Stimulated activated naive CD4-positive, alpha-beta T cell treated with Interleukin-2 at 50 U/mL for 16 hours (primary cell): Measurements from ENCODE around the gene LAPTM4A.
"Not testable (repeated sequence)": the region's sequence is repeated elsewhere in the genome, so short reads cannot be mapped to it uniquely, and the experiment has no call there.

ENCODE experiments used
- DNase-seq: peaks from one replicate; lab custom pipeline; 2025; lab: John Stamatoyannopoulos, UW

Gene LAPTM4A

DNA sequence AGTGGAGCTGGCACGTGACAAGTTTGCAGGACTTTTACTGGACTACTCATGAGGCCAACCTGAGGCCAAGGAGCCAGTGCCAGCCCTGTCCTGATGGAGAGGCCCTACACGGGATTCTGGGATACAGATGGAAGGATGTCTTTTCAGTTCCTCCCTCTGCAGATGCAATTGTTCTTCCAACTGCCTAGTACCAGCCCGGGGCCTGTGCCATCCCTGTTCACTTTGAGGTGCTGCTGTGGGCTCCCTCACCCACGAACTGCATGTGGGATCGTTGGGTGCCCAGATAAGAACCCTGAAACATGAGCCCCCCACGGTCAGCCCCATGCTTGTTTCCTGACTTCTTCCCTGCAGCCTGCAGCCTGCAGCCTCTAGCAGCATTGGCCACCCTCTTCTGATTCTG, 25.3 kb upstream of the LAPTM4A start:
- DNase-seq = no peak

DNA sequence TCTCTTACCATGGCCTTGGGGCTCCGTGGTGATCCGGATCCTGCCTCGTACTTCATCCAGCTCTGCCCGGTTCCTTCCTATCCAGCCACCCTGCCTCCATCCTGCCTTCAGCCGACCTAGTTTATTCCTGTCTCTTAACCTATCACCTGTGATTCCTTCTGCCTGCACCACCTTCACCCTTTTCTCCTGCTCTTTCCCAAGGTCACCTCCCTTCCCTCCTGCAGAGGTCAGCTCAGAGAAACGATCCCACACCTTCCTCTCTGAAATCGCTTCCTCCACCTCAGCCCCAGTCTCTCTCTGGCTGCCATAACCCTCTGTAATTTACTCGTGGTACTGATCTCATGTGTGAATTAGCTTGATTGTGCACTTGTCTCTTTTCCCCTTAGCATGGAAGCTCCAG, 23.5 kb upstream of the LAPTM4A start:
- no peak for DNase-seq

GRCh38 chr2:20074046-20074648, 22.7 kb upstream of the LAPTM4A start:
- not testable (repeated sequence) for DNase-seq

- no peak for DNase-seq
These were observed 22.0 kb upstream of the LAPTM4A start for GRCh38 chr2:20073460-20073859.

DNA sequence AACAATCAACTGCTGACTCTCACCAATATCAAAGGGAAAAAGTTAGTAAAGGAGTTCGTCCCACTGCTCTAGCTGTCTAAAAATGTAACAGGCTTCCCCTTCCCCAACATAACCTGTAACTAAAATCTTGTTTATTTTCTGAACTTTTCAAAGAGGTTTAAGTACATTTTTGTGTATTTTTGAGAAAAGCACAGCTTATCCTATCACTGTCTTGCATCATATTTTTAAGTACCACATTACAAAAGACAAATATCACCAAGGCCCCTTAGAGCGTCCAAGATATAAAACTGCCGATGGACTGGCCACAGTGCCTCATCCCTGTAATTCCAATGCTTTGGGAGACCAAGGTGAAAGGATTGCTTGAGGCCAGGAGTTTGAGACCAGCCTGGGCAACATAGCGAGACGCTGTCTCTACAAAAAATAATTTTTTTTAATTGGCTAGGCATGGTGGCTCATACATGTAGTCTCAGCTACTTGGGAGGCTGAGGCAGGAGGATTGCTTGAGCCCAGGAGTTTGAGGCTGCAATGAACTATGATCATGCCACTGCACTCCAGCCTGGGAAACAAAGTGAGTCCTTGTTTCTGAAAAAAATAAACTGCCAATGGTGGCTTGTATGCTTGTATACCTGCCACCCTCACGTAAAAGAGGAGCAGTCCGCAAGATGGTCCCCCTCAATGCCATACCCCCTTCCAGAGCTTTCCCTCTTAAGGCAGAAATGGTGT, 21.2 kb upstream of the LAPTM4A start:
- DNase-seq = no peak

- no peak for DNase-seq
These were observed 20.3 kb upstream of the LAPTM4A start for GRCh38 chr2:20071397-20072383.

DNA sequence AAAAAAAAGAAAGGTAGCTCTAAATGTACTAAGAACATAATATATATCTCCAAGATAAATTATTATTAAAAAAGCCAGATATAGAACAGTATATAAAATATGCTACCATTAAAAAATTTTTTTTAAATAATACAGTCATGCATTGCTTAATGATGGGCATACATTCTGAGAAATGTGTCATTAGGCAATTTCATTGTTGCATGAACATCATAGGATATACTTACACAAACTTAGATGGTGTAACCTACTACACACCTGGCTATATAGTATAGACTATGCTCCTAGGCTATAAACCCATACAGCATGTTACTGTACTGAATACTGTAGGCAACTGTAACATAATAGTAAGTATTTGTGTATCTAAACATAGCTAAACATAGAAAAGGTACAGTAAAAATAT, 18.3 kb upstream of the LAPTM4A start:
- DNase-seq = no peak

DNA sequence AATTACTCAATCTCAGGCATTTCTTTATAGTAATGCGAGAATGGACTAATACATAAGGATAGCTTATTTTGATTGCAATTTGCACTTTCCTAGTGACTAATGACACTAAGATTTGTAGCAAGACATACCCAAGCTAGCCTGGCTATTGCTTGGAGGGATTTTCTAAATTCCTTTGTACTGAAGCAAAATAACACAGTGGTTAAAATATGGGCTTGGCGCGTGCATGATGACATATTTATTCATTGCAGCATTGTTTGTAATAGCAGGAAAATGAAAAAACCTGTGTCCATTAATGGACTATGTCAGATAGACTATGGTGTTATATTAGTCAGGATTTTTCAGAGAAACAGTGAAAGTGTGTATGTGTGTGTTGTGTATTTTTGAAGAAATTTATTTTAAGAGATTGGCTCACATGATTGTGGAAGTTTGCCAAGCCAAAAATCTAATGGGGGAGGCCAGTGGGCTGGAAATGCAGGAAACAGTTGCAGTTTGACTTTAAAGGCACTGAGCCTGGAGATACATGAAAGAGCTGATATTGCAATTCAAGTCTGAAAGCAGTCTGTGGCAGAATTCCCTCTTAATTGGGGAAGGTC, 16.7 kb upstream of the LAPTM4A start:
- DNase-seq = no peak

DNA sequence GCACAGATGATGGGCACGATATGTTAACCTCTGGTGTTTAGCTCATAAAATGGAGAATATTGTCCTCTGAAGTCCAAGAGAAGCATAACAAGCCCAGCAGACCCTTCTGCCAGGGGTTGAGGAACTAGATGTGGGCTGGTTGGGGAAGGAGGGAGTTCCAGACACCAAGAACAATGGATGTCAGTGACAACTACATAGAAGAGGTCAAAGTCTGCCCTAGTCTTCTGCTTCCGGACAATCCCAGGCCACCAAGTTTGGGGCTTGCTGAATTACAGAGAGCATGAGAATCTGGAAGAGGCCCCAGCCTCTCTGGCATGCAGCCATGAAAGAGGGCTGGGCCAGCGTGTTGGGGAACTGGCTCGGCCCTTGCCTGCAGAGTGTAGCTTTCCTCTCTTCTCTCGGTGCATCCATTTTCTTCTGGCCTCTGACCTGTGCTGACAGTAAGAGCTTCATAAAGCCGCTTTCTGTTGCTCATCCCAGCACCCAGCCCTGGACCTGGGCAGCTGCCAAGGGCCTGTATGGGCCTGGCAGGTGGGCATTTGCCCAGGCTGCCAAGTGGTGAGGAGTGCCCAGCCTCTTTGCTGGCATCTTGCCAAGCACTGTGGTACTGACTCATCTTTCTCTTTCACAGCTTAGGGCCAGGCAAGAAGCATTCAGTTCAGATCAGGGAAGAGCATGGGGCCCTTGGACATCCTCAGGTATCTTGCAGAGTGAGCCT, 14.6 kb upstream of the LAPTM4A start:
- DNase-seq = no peak

GRCh38 chr2:20064841-20065240, 13.4 kb upstream of the LAPTM4A start:
- no peak for DNase-seq

DNA sequence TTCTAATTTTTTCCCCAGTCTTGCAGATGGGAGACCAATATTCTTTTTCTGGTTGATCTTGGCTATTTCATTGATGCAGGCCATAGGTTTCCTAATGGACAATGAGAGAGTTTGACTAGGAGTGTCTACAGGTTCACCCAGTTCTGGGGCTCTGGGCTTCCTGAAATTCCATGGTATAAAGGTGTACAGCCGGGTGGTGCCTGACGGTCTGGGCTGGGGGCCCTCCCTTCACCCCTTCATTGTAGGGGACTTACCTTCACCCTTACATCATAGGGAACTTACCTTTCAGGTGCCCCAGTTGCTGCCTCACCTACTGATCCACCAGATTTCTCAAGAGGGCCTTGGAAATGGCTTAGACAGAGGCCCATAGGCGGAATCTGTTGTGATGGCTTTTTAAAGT, 13.0 kb upstream of the LAPTM4A start:
- DNase-seq = no peak

DNA sequence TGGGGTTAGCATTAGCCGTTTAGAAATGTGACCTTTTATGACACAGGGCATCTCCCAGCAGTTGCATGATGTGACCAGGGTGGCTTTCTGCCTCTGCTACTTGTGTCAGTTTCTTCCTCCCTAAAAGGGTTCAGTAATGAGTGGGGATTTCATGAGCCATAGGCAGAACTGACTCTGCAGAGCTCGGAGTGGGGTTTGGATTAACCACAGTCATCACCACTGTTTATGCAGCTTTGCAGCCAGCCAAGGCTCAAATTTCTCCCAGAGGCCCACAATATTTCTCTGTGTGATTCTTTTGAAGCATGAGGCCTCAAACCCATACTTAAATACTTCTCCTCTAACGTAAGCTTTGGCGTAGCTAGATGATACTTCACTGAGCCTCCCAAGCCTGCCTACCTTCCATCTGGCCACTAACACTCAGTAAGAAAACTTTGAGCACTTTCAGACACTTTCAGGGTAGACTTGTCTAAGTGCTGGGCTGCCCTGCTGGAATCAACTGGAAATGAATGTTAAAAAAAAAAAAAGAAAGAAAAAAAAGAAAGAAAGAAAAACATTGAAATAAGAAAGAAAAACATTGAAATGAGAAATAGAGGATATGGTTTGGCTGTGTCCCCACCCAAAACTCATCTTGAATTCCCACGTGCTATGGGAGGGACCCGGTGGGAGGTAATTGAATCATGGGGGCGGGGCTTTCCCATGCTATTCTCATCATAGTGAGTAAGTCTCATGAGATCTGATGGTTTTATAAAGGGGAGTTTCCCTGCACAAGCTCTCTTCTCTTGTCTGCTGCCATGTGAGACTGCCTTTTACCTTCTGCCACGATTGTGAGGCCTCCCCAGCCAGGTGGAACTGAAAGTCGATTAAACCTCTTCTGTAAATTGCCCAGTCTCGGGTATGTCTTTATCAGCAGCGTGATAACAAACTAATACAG, 11.5 kb upstream of the LAPTM4A start:
- no peak for DNase-seq

DNA sequence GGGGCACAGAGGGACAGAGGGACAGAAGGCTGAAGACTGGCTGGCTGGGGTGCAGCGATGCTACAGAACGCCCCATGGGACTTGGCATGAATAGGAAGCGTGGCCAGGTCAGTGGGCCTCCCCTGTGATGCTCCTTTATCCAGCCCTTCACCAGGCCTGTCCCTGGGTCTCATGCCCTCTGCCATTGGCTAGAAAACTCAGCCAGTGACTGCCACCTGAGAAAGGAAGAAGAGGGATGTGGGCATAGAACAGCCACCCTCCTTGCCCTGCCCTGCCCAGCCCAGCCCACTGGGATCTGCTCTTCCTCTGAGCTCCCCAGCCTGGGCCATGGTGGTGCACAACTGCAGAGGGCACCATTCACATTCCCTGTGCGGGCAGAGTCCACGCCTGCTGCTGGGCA, 10.5 kb upstream of the LAPTM4A start:
- no peak for DNase-seq

GRCh38 chr2:20061476-20061875, 10.0 kb upstream of the LAPTM4A start:
- no peak for DNase-seq

GRCh38 chr2:20060106-20060505, 8.7 kb upstream of the LAPTM4A start:
- DNase-seq = no peak

GRCh38 chr2:20057268-20057667, 5.8 kb upstream of the LAPTM4A start:
- no peak for DNase-seq

GRCh38 chr2:20054931-20055330, 3.5 kb upstream of the LAPTM4A start:
- DNase-seq = no peak

- DNase-seq = no peak
These were observed 2.7 kb upstream of the LAPTM4A start for GRCh38 chr2:20054119-20054518.

DNA sequence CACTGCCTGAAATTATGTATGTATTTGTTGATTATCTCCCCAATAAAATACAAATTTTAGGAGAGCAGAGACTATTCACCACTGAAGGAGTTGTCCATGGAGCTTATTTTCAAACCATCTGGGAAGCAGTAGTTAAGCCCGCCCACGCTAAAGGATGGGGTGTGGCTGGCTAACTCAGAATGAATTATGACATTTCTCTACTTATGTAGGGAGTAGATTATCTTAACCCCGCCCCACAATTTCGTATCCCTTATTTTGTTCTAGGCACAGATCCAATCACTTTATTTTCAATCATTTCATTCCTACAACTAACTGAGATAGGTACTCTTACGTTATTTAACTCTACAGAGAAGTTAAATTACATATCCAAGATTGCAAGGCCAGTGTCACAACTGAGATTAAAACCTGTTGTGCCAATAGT, 1.4 kb upstream of the LAPTM4A start:
- DNase-seq = no peak

DNA sequence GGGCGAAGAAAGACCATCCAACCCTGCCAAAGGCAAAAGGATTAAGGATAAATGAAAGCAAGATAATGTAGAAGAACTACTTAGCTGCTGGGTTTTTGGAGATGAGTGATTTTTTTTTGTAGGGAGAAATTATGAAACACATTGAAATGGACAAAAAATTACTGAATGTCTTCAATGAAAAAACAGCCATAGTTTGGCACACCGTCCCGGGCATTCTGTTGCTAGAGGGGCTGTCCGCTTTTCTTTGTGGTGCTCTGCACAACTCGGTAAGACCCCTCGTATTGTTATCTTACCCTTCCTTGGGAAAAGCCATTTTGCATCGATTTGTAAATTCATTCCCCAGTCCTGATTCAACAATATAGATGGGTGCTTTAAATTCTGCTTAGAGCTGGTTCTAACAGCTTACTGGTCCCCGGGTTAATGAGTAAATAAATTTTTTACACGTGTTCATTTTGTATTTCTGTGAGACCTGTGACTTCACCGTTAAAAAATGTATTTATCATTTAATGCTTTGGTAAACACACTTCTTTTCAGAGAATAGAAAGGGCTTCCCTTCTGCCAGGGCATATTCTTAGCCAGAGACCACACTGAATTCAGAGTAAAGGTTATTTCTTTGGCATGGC, 912 bp upstream of the LAPTM4A start:
- no peak for DNase-seq
